Endothelial cell of umbilical vein (primary cell): ENCODE data around the gene TLX3.

Experiments
- CTCF ChIP-seq, 2 donors: IDR thresholded peaks; 1 replicate in 1 of 2; 2 replicates in 1 of 2; pipeline ENCODE4 v1.5.1; 2011; ENCODE audit warnings: low read length in 2 of 2, mild to moderate bottlenecking in 2 of 2, moderate library complexity in 2 of 2, control low read depth in 1 of 2, inconsistent platforms in 1 of 2, low read depth in 1 of 2; ENCODE audit not compliant: insufficient read depth in 1 of 2; ENCODE audit errors: extremely low read depth in 1 of 2
- EZH2 ChIP-seq: IDR thresholded peaks from 2 replicates; pipeline ENCODE4 v1.6.1; 2012; ENCODE audit warnings: borderline replicate concordance, low read depth, mild to moderate bottlenecking, moderate library complexity, low read length, inconsistent platforms; ENCODE audit not compliant: severe bottlenecking
- FOS ChIP-seq: IDR thresholded peaks from 2 replicates; pipeline ENCODE4 v1.6.1; 2011; ENCODE audit warnings: mild to moderate bottlenecking, low read length, moderate library complexity, borderline replicate concordance; ENCODE audit not compliant: insufficient read depth
- MAX ChIP-seq: IDR thresholded peaks from 2 replicates; pipeline ENCODE4 v1.6.1; 2011; ENCODE audit not compliant: insufficient read depth, insufficient read length
- MYC ChIP-seq: IDR thresholded peaks from one replicate; pipeline ENCODE4 v1.6.1; 2011; ENCODE audit warnings: mild to moderate bottlenecking, low read depth, low read length
- POLR2A ChIP-seq: IDR thresholded peaks from 2 replicates; pipeline ENCODE4 v1.6.1; 2012; ENCODE audit warnings: low read depth, mild to moderate bottlenecking, control low read depth, low read length
- POLR2AphosphoS5 ChIP-seq: IDR thresholded peaks from 2 replicates; pipeline ENCODE4 v1.6.1; 2012; ENCODE audit warnings: low read depth, mild to moderate bottlenecking, control low read depth, low read length, moderate library complexity; ENCODE audit not compliant: insufficient read depth

GRCh38 chr5:171315925-171316257, 6.8 kb downstream of the TLX3 start:
- TF ChIP-seq FOS (no peak), CTCF (IDR thresholded peaks at IDR 0.05; ENCODE audit: extremely low read depth in 1 of 2, insufficient read depth in 1 of 2, low read depth in 1 of 2, low read length in 2 of 2) (no peak), POLR2A (no peak), MYC (no peak), POLR2AphosphoS5 (no peak), EZH2 (no peak), MAX (no peak)
